Measurements from ENCODE around the gene ESAM. TPM values are rescaled to one million over a fixed set of nuclear protein-coding genes. Genes with fewer than 3 reads are reported as not detected.

Gene ESAM
- total and polyA plus RNA-seq, 12 donors, result 25.3 to 88.1 (median 47.0) TPM

GRCh38 chr11:124763156-124763947 lies 1.3 kb upstream of the ESAM start:
- peaks cover 0 to 44% (median 12%) of the 10 kb centered on the region in 9 donors for H3K36me3 ChIP-seq
- no peaks in the 10 kb centered on the region for H3K9me3 ChIP-seq
- DNase-seq (peak; percentile 88 to 91), ATAC-seq (peak in 7 of 8 donors; percentile 7 to 23 (median 15))
- peak; percentile 77 to 86 (median 82) for TF ChIP-seq CTCF (IDR thresholded peaks at IDR 0.05)
- peaks cover 0 to 50% (median 41%) of the 10 kb centered on the region in 7 donors for H3K27me3 ChIP-seq
- H3K4me3 ChIP-seq, result peak overlapping the region; percentile 61 to 94 (median 78)
- WGBS, 2 donors, result 5 to 6% methylated on average over 21 of the region's 21 CpGs
- peak overlapping the region in 9 of 10 donors; percentile 86 to 99 (median 98) for H3K27ac ChIP-seq
- intact Hi-C loops (cut with DNase I), result loop anchor here in 9 of 10 donors (1.0 to 10.0 kb wide), 10 partner anchors 34 to 95 kb away; partner anchors contain the start of genes SIAE (in 5 of the 9), SPA17 (in 5 of the 9) and MSANTD2 (in 1 of the 9)
- H3K4me1 ChIP-seq, result peaks cover 6 to 43% (median 35%) of the 10 kb centered on the region in 9 donors

- Histone ChIP-seq H3K4me1 (peaks cover 7 to 50% (median 42%) of the 10 kb centered on the region in 9 donors), H3K4me3 (peak overlapping the region; percentile 61 to 94 (median 78)), H3K27ac (peak overlapping the region; percentile 86 to 99 (median 98)), H3K9me3 (no peaks in the 10 kb centered on the region), H3K36me3 (peaks cover 0 to 37% (median 12%) of the 10 kb centered on the region in 9 donors), H3K27me3 (peaks cover 0 to 56% (median 47%) of the 10 kb centered on the region in 7 donors)
- TF ChIP-seq CTCF (IDR thresholded peaks at IDR 0.05), result no peak
- 1% methylated on average over 45 of the region's 45 CpGs for WGBS, 2 donors
- DNase-seq (peak in 1 of 2 donors; percentile 29), ATAC-seq (peak in 2 of 8 donors; percentile 0 to 1)
- intact Hi-C loops (cut with DNase I), result loop anchor here in 9 of 10 donors (1.0 to 10.0 kb wide), 10 partner anchors 35 to 94 kb away; partner anchors contain the start of genes SIAE (in 5 of the 9), SPA17 (in 5 of the 9) and MSANTD2 (in 1 of the 9)
Measured at GRCh38 chr11:124762624-124763155, 600 bp upstream of the ESAM start.

- ATAC-seq, result peak in 7 of 8 donors; percentile 12 to 58 (median 26)
- TF ChIP-seq CTCF (IDR thresholded peaks at IDR 0.05), result peak in 3 of 9 donors; percentile 10 to 32 (median 10)
- peak overlapping the region; percentile 61 to 94 (median 78) for H3K4me3 ChIP-seq
- DNase-seq, result peak; percentile 29 to 81
- peak overlapping the region; percentile 86 to 99 (median 98) for H3K27ac ChIP-seq
- peaks cover 12 to 60% (median 53%) of the 10 kb centered on the region in 9 donors for H3K4me1 ChIP-seq
- intact Hi-C loops (cut with DNase I), result loop anchor here in 9 of 10 donors (2.0 to 10.0 kb wide), 9 partner anchors 36 to 93 kb away; partner anchors contain the start of genes SIAE (in 5 of the 9), SPA17 (in 5 of the 9) and MSANTD2 (in 1 of the 9)
- peaks cover 0 to 34% (median 0%) of the 10 kb centered on the region in 9 donors for H3K36me3 ChIP-seq
- no peaks in the 10 kb centered on the region for H3K9me3 ChIP-seq
- WGBS, 2 donors, result 14 to 15% methylated on average over 25 of the region's 25 CpGs
- H3K27me3 ChIP-seq, result peaks cover 0 to 68% (median 53%) of the 10 kb centered on the region in 7 donors
Measured at GRCh38 chr11:124761301-124762104, 587 bp downstream of the ESAM start.

All from heart right ventricle (tissue), 16 donors.